ENCODE measurements around the gene DHX34. TPM values are rescaled to one million over a fixed set of nuclear protein-coding genes. Genes with fewer than 3 reads are reported as not detected.
A peak's percentile ranks its signal among the peaks of the same experiment; 100 is the strongest.
"Not testable (repeated sequence)": the region's sequence is repeated elsewhere in the genome, so short reads cannot be mapped to it uniquely, and the experiment has no call there.

Gene DHX34
- polyA plus RNA-seq, 3 donors = 3.4 to 34.4 (median 3.8) TPM

DNA sequence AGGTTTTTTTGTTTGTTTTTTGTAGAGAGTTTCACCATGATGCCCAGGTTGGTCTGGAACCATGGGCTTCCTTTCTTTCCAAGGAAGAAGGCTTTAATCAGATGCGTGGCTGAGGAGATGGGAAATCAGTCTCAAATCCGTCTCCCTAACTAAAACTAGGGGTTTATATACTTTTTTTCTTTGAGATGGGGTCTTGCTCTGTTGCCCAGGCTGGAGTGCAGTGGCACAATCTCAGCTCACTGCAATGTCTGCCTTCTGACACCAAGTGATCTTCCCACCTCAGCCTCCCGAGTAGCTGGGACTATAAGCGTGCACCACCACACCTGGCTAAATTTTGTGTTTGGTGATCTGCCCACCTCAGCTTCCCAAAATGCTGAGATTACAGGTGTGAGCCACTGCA is 35.4 kb downstream of the DHX34 start:
- H3K9me3 Mint-ChIP-seq; H3K9ac ChIP-seq (ENCODE audit: insufficient read depth, low read length, poor library complexity, severe bottlenecking); H3K79me2 ChIP-seq (ENCODE audit: insufficient read depth, low read length); H3K4me2 ChIP-seq (replicated peaks; ENCODE audit: extremely low read depth, low read length, poor library complexity, severe bottlenecking); DNase-seq; intact Hi-C loops (cut with micrococcal nuclease); H3K27ac ChIP-seq (ENCODE audit: low read depth in 1 of 2, low read length in 2 of 2); H4K20me1 ChIP-seq (ENCODE audit: insufficient read depth, low read length); H3K27me3 ChIP-seq (ENCODE audit: control insufficient read depth in 2 of 2, insufficient read depth in 2 of 2, low read length in 2 of 2); H3K4me3 Mint-ChIP-seq; H3K27me3 Mint-ChIP-seq (ENCODE audit: low read depth in 3 of 3); H3K9me3 ChIP-seq (replicated peaks in 1 of 2; ENCODE audit: control insufficient read depth in 1 of 2, insufficient read depth in 1 of 2, low read length in 2 of 2); H2AFZ ChIP-seq (ENCODE audit: insufficient read depth, low read depth, low read length, poor library complexity, severe bottlenecking); H3K4me3 ChIP-seq (replicated peaks in 1 of 3; ENCODE audit: low read depth in 2 of 3, low read length in 3 of 3): not testable (repeated sequence)
- no CpG with 5 or more reads among the region's 4 CpGs for WGBS (ENCODE audit: insufficient coverage)
- Mint-ChIP-seq H3K27ac (peak overlapping the region in 5 of 7 donors; percentile 45 to 99 (median 96)), H3K36me3 (peaks cover 32 to 35% of the 10 kb centered on the region in 2 donors), H3K4me1 (peaks cover 70% of the 10 kb centered on the region)
- H3K4me1 ChIP-seq (ENCODE audit: control insufficient read depth in 1 of 2, insufficient read depth in 2 of 2, low read length in 2 of 2) = peaks cover 67 to 79% of the 10 kb centered on the region in 2 donors
- peaks cover 25 to 30% of the 10 kb centered on the region in 2 donors for H3K36me3 ChIP-seq (replicated peaks in 1 of 2; ENCODE audit: control insufficient read depth in 1 of 2, insufficient read depth in 2 of 2, low read length in 2 of 2)

DNA sequence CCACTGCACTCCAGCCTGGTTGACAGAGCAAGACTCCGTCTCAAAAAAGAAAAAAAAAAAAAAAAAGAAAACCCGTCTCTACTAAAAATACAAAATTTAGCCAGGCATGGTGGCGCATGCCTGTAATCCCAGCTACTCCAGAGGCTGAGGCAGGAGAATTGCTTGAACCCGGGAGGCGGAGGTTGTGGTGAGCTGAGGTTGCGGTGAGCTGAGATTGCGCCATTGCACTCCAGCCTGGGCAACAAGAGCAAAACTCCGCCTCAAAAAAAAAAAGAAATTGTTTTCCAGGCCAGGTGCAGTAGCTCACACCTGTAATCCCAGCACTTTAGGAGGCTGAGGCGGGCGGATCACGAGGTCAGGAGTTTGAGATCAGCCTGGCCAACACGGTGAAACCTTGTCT is 37.5 kb downstream of the DHX34 start:
- H3K27me3 Mint-ChIP-seq (ENCODE audit: low read depth in 3 of 3); H3K4me2 ChIP-seq (replicated peaks; ENCODE audit: extremely low read depth, low read length, poor library complexity, severe bottlenecking); H2AFZ ChIP-seq (ENCODE audit: insufficient read depth, low read depth, low read length, poor library complexity, severe bottlenecking); H3K79me2 ChIP-seq (ENCODE audit: insufficient read depth, low read length); H3K36me3 ChIP-seq (replicated peaks in 1 of 2; ENCODE audit: control insufficient read depth in 1 of 2, insufficient read depth in 2 of 2, low read length in 2 of 2); H3K9me3 ChIP-seq (replicated peaks in 1 of 2; ENCODE audit: control insufficient read depth in 1 of 2, insufficient read depth in 1 of 2, low read length in 2 of 2); H3K4me3 Mint-ChIP-seq; H3K9me3 Mint-ChIP-seq; H3K27me3 ChIP-seq (ENCODE audit: control insufficient read depth in 2 of 2, insufficient read depth in 2 of 2, low read length in 2 of 2); H4K20me1 ChIP-seq (ENCODE audit: insufficient read depth, low read length); H3K4me3 ChIP-seq (replicated peaks in 1 of 3; ENCODE audit: low read depth in 2 of 3, low read length in 3 of 3); H3K9ac ChIP-seq (ENCODE audit: insufficient read depth, low read length, poor library complexity, severe bottlenecking); intact Hi-C loops (cut with micrococcal nuclease); DNase-seq; H3K27ac ChIP-seq (ENCODE audit: low read depth in 1 of 2, low read length in 2 of 2): not testable (repeated sequence)
- Mint-ChIP-seq H3K36me3 (peaks cover 12 to 15% of the 10 kb centered on the region in 2 donors), H3K4me1 (peaks cover 83% of the 10 kb centered on the region), H3K27ac (peak overlapping the region in 5 of 7 donors; percentile 82 to 100 (median 100))
- WGBS (ENCODE audit: insufficient coverage) = 6% methylated on average over 3 of the region's 12 CpGs
- peaks cover 82 to 92% of the 10 kb centered on the region in 2 donors for H3K4me1 ChIP-seq (ENCODE audit: control insufficient read depth in 1 of 2, insufficient read depth in 2 of 2, low read length in 2 of 2)

DNA sequence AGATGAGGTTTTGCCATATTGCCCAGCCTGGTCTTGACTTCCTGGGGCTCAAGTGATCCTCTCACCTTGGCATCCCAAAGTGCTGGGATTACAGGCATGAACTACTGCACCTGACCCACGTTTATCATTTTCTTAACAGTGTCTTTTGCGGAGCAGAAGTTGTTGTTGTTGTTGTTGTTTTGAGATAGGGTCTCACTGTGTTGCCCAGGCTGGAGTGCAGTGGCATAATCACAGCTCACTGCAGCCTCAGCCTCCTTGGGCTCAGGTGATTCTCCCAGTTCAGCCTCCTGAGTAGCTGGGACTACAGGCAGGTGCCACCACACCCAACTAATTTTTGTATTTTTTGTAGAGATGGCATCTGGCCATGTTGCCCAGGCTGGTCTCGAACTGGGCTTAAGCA is 38.5 kb downstream of the DHX34 start:
- H3K27ac ChIP-seq (ENCODE audit: low read depth in 1 of 2, low read length in 2 of 2) = peak overlapping the region; percentile 98 to 100
- Mint-ChIP-seq H3K4me1 (peaks cover 74% of the 10 kb centered on the region), H3K27ac (peak overlapping the region; percentile 100)
- not testable (repeated sequence) for H3K9me3 Mint-ChIP-seq; DNase-seq; H3K4me3 ChIP-seq (replicated peaks in 1 of 3; ENCODE audit: low read depth in 2 of 3, low read length in 3 of 3); H4K20me1 ChIP-seq (ENCODE audit: insufficient read depth, low read length); H3K79me2 ChIP-seq (ENCODE audit: insufficient read depth, low read length); H2AFZ ChIP-seq (ENCODE audit: insufficient read depth, low read depth, low read length, poor library complexity, severe bottlenecking); H3K9ac ChIP-seq (ENCODE audit: insufficient read depth, low read length, poor library complexity, severe bottlenecking); H3K9me3 ChIP-seq (replicated peaks in 1 of 2; ENCODE audit: control insufficient read depth in 1 of 2, insufficient read depth in 1 of 2, low read length in 2 of 2); H3K27me3 ChIP-seq (ENCODE audit: control insufficient read depth in 2 of 2, insufficient read depth in 2 of 2, low read length in 2 of 2); H3K36me3 ChIP-seq (replicated peaks in 1 of 2; ENCODE audit: control insufficient read depth in 1 of 2, insufficient read depth in 2 of 2, low read length in 2 of 2); H3K36me3 Mint-ChIP-seq; H3K4me2 ChIP-seq (replicated peaks; ENCODE audit: extremely low read depth, low read length, poor library complexity, severe bottlenecking); H3K4me3 Mint-ChIP-seq; H3K27me3 Mint-ChIP-seq (ENCODE audit: low read depth in 3 of 3)
- WGBS (ENCODE audit: insufficient coverage) = 100% methylated on average over 2 of the region's 3 CpGs
- H3K4me1 ChIP-seq (ENCODE audit: control insufficient read depth in 1 of 2, insufficient read depth in 2 of 2, low read length in 2 of 2) = peaks cover 73 to 82% of the 10 kb centered on the region in 2 donors
- intact Hi-C loops (cut with micrococcal nuclease) = loop anchor here in 1 of 2 donors (2.0 kb wide), 1 partner anchor 17 kb away; no protein-coding TSS in a partner anchor

GRCh38 chr19:47388721-47389120 is 39.6 kb downstream of the DHX34 start:
- H3K4me3 Mint-ChIP-seq = peak overlapping the region; percentile 51 to 55
- peaks cover 63% of the 10 kb centered on the region for H3K4me1 Mint-ChIP-seq
- WGBS (ENCODE audit: insufficient coverage) = 0% methylated on average over 2 of the region's 5 CpGs

More at GRCh38 chr19:47388721-47389120, 39.6 kb downstream of the DHX34 start:
- intact Hi-C loops (cut with micrococcal nuclease) = loop anchor here in 1 of 2 donors (2.0 kb wide), 1 partner anchor 18 kb away; no protein-coding TSS in a partner anchor
- H3K36me3 Mint-ChIP-seq; H4K20me1 ChIP-seq (ENCODE audit: insufficient read depth, low read length); H3K27me3 ChIP-seq (ENCODE audit: control insufficient read depth in 2 of 2, insufficient read depth in 2 of 2, low read length in 2 of 2); H3K9me3 Mint-ChIP-seq; H3K4me2 ChIP-seq (replicated peaks; ENCODE audit: extremely low read depth, low read length, poor library complexity, severe bottlenecking); H3K36me3 ChIP-seq (replicated peaks in 1 of 2; ENCODE audit: control insufficient read depth in 1 of 2, insufficient read depth in 2 of 2, low read length in 2 of 2); H3K79me2 ChIP-seq (ENCODE audit: insufficient read depth, low read length); H2AFZ ChIP-seq (ENCODE audit: insufficient read depth, low read depth, low read length, poor library complexity, severe bottlenecking); H3K9me3 ChIP-seq (replicated peaks in 1 of 2; ENCODE audit: control insufficient read depth in 1 of 2, insufficient read depth in 1 of 2, low read length in 2 of 2): not testable (repeated sequence)
- peak; percentile 84 to 90 (median 88) for DNase-seq
- Histone ChIP-seq H3K4me1 (ENCODE audit: control insufficient read depth in 1 of 2, insufficient read depth in 2 of 2, low read length in 2 of 2) (peaks cover 63 to 71% of the 10 kb centered on the region in 2 donors), H3K4me3 (replicated peaks in 1 of 3; ENCODE audit: low read depth in 2 of 3, low read length in 3 of 3) (peak overlapping the region in 1 of 3 experiments; percentile 30), H3K9ac (ENCODE audit: insufficient read depth, low read length, poor library complexity, severe bottlenecking) (peak overlapping the region; percentile 90), H3K27ac (ENCODE audit: low read depth in 1 of 2, low read length in 2 of 2) (peak overlapping the region; percentile 98 to 100)
- Mint-ChIP-seq H3K27ac (peak overlapping the region; percentile 100), H3K27me3 (ENCODE audit: low read depth in 3 of 3) (peaks cover 9 to 13% (median 9%) of the 10 kb centered on the region in 3 donors)
